ENCODE results near the gene SPIRE2.
A peak's percentile ranks its signal among the peaks of the same experiment; 100 is the strongest.

Gene SPIRE2

DNA sequence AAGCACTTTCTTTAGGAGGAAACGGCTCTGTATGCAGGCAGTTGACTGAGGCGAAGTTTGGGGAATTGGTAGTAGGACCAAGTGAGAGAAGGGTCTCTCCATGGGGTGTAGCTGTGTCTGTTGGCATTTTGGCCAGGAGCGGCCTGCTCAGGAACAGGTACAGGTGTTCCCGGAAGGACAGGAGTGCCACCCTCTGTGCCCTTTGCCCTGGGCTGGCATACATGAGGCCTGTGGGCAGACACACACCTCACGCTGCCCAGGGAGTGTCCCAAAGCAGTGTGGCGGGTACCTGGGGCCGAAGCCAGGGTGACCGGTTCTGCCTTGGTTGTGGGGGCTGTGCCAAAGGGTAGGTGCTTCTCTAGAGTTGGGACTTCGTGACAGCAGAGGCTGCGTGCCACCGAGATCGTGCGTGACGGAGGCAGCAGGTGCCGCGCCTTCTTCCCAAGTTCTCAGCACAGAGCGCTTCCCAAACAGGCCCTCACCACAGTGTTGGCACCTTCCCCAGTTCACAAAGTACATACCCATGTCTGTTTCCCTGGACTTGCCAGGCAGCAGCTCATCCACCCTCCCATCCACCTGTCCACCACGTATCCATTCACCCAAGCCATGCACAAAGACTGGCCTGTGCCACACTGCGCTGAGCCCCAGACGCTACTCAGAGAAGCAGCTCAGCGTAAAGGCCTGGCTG is 25.2 kb downstream of the SPIRE2 start:
- Histone ChIP-seq H3K4me3 (ENCODE audit: insufficient read depth, low read depth, low read length, poor library complexity, severe bottlenecking) (no peak overlapping the region), H3K4me1 (ENCODE audit: control insufficient read depth, insufficient read depth, low read length, poor library complexity, severe bottlenecking) (no peaks in the 10 kb centered on the region), H3K9me3 (ENCODE audit: control insufficient read depth, low read length) (no peaks in the 10 kb centered on the region), H3K27ac (ENCODE audit: insufficient read depth, low read length, poor library complexity, severe bottlenecking) (no peak overlapping the region), H3K36me3 (ENCODE audit: control insufficient read depth, insufficient read depth, low read length) (no peaks in the 10 kb centered on the region), H3K27me3 (replicated peaks; ENCODE audit: control insufficient read depth, insufficient read depth, low read length, poor library complexity, severe bottlenecking) (no peaks in the 10 kb centered on the region)
- no peak for DNase-seq

DNA sequence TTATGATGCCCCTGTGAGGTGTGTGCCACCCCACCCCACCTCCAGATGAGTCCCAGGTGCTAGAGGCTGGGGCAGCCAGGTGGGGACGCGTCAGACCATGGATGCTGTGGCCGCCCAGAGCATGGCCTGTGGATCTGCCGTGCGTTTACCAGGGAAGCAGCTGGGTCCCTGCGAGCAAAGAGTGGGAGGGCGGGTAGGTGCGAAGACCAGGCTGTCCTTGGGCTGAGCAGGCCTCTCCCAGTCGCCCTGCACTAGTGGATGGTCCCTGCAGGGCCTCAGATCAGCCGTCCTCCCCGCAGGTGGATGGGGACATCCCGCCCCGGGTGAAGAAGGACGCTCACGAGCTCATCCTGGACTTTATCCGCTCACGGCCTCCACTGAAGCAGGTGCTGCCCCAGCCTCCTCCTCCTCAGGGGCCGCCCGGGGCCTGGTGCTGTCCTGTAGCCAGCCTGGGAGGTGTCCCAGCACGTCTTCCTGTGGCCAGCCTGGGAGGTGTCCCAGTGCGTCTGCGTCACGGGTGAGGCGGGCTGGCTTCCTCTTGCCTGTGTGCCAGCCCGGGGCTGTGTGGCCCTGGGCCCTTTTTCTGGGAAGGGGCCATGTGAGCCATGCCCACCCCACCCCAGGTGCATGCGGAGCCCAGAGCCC is 27.1 kb downstream of the SPIRE2 start:
- Histone ChIP-seq H3K36me3 (ENCODE audit: control insufficient read depth, insufficient read depth, low read length) (no peaks in the 10 kb centered on the region), H3K27me3 (replicated peaks; ENCODE audit: control insufficient read depth, insufficient read depth, low read length, poor library complexity, severe bottlenecking) (no peaks in the 10 kb centered on the region), H3K9me3 (ENCODE audit: control insufficient read depth, low read length) (no peaks in the 10 kb centered on the region), H3K4me1 (ENCODE audit: control insufficient read depth, insufficient read depth, low read length, poor library complexity, severe bottlenecking) (no peaks in the 10 kb centered on the region), H3K4me3 (ENCODE audit: insufficient read depth, low read depth, low read length, poor library complexity, severe bottlenecking) (no peak overlapping the region), H3K27ac (ENCODE audit: insufficient read depth, low read length, poor library complexity, severe bottlenecking) (no peak overlapping the region)
- DNase-seq = no peak

DNA sequence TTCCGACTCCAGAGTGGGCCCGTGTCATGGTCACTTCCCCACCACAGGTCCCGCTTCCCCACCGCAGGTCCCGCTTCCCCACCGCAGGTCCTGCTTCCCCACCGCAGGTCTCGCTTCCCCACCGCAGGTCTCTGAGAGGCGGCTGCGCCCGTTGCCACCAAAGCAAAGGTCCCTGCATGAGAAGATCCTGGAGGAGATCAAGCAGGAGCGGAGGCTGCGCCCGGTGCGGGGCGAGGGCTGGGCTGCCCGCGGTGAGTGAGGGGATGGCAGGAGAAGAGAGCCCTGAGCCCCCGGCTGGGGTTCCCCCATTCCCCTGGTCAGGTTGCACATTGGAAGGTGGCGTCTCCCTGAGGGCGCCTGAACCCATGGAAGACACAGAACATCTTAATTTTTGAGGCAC is 27.7 kb downstream of the SPIRE2 start:
- no peak for DNase-seq
- Histone ChIP-seq H3K4me3 (ENCODE audit: insufficient read depth, low read depth, low read length, poor library complexity, severe bottlenecking) (no peak overlapping the region), H3K9me3 (ENCODE audit: control insufficient read depth, low read length) (no peaks in the 10 kb centered on the region), H3K36me3 (ENCODE audit: control insufficient read depth, insufficient read depth, low read length) (no peaks in the 10 kb centered on the region), H3K4me1 (ENCODE audit: control insufficient read depth, insufficient read depth, low read length, poor library complexity, severe bottlenecking) (peaks cover 5% of the 10 kb centered on the region), H3K27me3 (replicated peaks; ENCODE audit: control insufficient read depth, insufficient read depth, low read length, poor library complexity, severe bottlenecking) (no peaks in the 10 kb centered on the region), H3K27ac (ENCODE audit: insufficient read depth, low read length, poor library complexity, severe bottlenecking) (no peak overlapping the region)

DNA sequence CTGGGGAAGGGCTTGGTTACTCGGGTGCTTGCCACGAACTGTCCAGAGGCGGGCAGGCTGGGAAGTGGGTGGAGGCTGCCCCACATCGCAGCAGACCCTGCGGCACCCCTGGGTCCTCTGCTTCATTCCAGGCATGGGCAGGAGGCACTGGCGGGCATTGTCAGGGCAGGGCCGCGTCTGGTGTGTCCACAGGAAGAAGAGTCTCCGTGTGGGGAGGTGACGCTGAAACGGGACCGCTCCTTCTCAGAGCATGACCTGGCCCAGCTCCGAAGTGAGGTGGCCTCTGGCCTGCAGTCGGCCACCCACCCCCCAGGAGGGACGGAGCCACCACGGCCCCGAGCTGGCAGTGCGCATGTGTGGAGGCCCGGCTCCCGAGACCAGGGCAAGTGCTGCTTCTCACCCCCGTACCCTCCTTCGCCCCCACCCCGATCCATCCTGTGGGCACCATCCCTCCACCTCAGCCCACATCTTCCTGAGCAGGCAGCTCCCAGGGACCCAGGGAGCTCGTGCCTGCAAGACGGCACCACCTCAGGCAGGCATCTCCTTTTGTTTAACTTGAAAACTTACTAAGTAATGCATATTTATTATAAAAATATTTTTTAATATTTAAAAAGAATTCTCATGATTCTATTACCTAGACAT is 30.8 kb downstream of the SPIRE2 start:
- peaks cover 21% of the 10 kb centered on the region for H3K4me1 ChIP-seq (ENCODE audit: control insufficient read depth, insufficient read depth, low read length, poor library complexity, severe bottlenecking)
- no peaks in the 10 kb centered on the region for H3K27me3 ChIP-seq (replicated peaks; ENCODE audit: control insufficient read depth, insufficient read depth, low read length, poor library complexity, severe bottlenecking)
- no peaks in the 10 kb centered on the region for H3K36me3 ChIP-seq (ENCODE audit: control insufficient read depth, insufficient read depth, low read length)
- H3K27ac ChIP-seq (ENCODE audit: insufficient read depth, low read length, poor library complexity, severe bottlenecking) = no peak overlapping the region
- no peaks in the 10 kb centered on the region for H3K9me3 ChIP-seq (ENCODE audit: control insufficient read depth, low read length)
- no peak overlapping the region for H3K4me3 ChIP-seq (ENCODE audit: insufficient read depth, low read depth, low read length, poor library complexity, severe bottlenecking)
- DNase-seq = no peak

DNA sequence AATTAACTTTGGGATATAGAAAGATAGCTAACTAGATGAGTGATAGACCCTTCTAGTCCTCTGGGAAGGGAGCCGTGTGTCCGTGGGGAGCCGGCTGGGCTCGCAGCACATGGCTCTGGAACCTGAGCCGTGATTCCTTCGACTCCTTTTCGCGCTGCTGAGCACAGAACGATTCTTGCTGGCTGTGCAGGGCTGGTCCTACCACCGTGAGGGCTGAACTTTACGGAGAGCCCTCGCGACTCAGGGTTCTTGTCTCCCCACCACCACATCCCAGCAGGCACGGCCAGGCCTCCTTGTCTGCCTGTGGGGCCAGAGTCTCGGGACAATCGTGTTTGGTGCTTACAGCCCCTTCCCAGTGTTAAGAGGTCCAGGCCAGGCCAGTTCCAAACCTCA is 31.3 kb downstream of the SPIRE2 start:
- no peaks in the 10 kb centered on the region for H3K9me3 ChIP-seq (ENCODE audit: control insufficient read depth, low read length)
- peaks cover 27% of the 10 kb centered on the region for H3K4me1 ChIP-seq (ENCODE audit: control insufficient read depth, insufficient read depth, low read length, poor library complexity, severe bottlenecking)
- no peak overlapping the region for H3K27ac ChIP-seq (ENCODE audit: insufficient read depth, low read length, poor library complexity, severe bottlenecking)
- no peaks in the 10 kb centered on the region for H3K36me3 ChIP-seq (ENCODE audit: control insufficient read depth, insufficient read depth, low read length)
- no peak overlapping the region for H3K4me3 ChIP-seq (ENCODE audit: insufficient read depth, low read depth, low read length, poor library complexity, severe bottlenecking)
- H3K27me3 ChIP-seq (replicated peaks; ENCODE audit: control insufficient read depth, insufficient read depth, low read length, poor library complexity, severe bottlenecking) = no peaks in the 10 kb centered on the region
- DNase-seq = no peak

DNA sequence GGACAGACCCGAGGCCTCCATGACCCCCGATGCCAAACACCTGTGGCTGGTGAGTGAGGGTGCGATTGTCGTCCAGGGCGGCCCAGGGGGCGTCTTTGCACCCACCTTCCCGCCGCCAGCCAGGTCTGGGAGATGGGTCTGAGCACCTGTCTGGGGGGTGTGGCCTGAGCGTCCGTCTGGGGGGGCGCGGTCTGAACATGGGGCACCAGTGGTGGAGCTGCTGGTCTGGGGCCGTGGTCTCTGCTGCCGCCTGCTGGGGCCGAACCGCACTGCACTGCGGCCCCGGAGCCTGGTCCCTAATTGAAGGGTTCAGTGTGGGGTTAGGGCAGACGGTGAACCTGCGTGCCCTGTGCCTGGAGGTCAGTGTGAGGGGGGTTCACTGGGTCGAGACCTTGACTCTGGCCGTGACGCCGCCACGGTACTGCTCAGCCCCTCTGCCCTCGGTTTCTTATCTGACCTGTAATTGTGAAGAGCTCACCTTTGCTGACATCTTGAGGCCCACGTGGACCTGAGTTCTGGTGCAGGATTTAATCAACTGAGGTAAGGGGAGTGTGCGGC is 32.6 kb downstream of the SPIRE2 start:
- Histone ChIP-seq H3K4me1 (ENCODE audit: control insufficient read depth, insufficient read depth, low read length, poor library complexity, severe bottlenecking) (peaks cover 27% of the 10 kb centered on the region), H3K9me3 (ENCODE audit: control insufficient read depth, low read length) (no peaks in the 10 kb centered on the region), H3K27ac (ENCODE audit: insufficient read depth, low read length, poor library complexity, severe bottlenecking) (no peak overlapping the region), H3K27me3 (replicated peaks; ENCODE audit: control insufficient read depth, insufficient read depth, low read length, poor library complexity, severe bottlenecking) (no peaks in the 10 kb centered on the region), H3K36me3 (ENCODE audit: control insufficient read depth, insufficient read depth, low read length) (no peaks in the 10 kb centered on the region), H3K4me3 (ENCODE audit: insufficient read depth, low read depth, low read length, poor library complexity, severe bottlenecking) (no peak overlapping the region)
- peak; percentile 61 to 70 (median 63) for DNase-seq

DNA sequence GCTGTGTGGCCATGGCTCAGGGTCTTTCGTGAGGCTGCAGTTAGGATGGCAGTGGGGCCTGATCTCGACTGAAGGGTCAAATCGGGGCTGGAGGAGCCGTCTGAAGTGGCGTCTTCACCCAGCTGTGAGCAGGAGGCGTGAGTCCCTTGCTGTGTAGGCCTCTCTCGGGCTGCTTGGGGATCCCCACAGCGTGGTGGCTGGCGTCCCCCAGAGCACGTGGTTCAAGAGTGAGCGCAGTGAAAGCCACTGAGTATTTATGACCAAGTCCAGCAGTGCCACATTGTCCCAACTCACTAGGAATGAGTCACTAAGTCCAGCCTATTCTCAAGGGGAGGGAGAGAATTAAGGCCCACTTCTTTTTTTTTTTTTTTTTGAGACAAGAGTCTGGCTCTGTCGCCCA is 33.4 kb downstream of the SPIRE2 start:
- H3K4me3 ChIP-seq (ENCODE audit: insufficient read depth, low read depth, low read length, poor library complexity, severe bottlenecking) = no peak overlapping the region
- DNase-seq = no peak
- H3K9me3 ChIP-seq (ENCODE audit: control insufficient read depth, low read length) = no peaks in the 10 kb centered on the region
- H3K27ac ChIP-seq (ENCODE audit: insufficient read depth, low read length, poor library complexity, severe bottlenecking) = no peak overlapping the region
- peaks cover 27% of the 10 kb centered on the region for H3K4me1 ChIP-seq (ENCODE audit: control insufficient read depth, insufficient read depth, low read length, poor library complexity, severe bottlenecking)
- no peaks in the 10 kb centered on the region for H3K36me3 ChIP-seq (ENCODE audit: control insufficient read depth, insufficient read depth, low read length)
- H3K27me3 ChIP-seq (replicated peaks; ENCODE audit: control insufficient read depth, insufficient read depth, low read length, poor library complexity, severe bottlenecking) = no peaks in the 10 kb centered on the region

DNA sequence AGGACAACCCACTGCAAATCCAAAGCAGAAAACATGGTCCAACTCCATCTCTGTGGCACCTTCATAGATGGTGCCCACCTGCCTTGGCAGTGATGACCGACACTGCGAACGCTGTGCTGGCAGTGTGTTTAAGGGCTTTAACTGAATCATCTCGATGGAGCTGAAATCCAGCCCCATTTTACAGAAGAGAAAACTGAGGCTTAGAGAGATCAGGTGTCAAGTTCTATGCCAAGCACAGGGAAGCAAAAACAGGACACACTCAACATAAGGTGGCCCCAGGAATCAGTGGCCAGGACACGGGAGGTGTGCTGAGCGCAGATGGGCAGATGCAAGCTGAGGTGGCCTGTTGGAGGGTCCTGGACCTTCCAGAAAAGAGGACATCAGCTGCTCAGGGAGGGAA is 34.5 kb downstream of the SPIRE2 start:
- Histone ChIP-seq H3K27ac (ENCODE audit: insufficient read depth, low read length, poor library complexity, severe bottlenecking) (peak overlapping the region; percentile 60), H3K4me3 (ENCODE audit: insufficient read depth, low read depth, low read length, poor library complexity, severe bottlenecking) (no peak overlapping the region), H3K36me3 (ENCODE audit: control insufficient read depth, insufficient read depth, low read length) (no peaks in the 10 kb centered on the region), H3K9me3 (ENCODE audit: control insufficient read depth, low read length) (no peaks in the 10 kb centered on the region), H3K27me3 (replicated peaks; ENCODE audit: control insufficient read depth, insufficient read depth, low read length, poor library complexity, severe bottlenecking) (no peaks in the 10 kb centered on the region), H3K4me1 (ENCODE audit: control insufficient read depth, insufficient read depth, low read length, poor library complexity, severe bottlenecking) (peaks cover 27% of the 10 kb centered on the region)
- no peak for DNase-seq

DNA sequence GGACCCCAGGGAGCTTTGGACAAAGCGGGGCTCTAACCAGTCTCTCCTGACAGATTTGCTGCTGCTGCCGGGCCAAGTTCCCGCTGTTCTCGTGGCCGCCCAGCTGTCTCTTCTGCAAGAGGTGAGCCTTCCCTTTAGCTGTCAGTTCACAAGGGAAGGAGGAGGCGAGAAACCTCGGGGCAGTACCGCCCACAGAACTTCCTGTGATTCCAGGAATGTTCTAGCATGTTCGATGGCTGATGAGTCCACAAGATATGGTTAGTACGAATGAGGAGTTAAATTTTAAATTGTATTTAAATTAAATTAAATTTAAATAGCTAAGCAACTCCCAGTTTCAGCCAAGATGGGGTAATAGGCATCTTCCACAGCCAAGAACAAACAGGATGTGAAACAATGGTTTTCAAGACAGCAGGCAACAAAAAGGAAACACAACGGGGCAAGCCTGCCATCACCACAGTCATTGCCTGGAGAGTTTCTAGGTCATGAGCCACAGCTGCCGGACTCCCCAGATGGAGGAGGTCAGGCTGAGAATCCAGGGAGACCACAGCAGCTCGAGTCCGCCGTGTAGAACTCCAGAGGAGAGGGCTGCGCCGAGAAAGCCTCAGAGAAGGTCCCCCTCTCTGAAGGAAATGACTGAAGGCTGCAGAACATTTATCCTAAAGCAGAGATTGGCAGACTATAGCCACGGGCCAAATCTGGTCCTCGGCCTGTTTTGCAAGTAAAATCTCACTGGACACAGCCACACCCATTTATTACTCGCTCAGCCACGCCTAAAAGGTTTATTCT is 35.7 kb downstream of the SPIRE2 start:
- DNase-seq = peak; percentile 7 to 24 (median 21)
- H3K4me1 ChIP-seq (ENCODE audit: control insufficient read depth, insufficient read depth, low read length, poor library complexity, severe bottlenecking) = peaks cover 27% of the 10 kb centered on the region
- H3K4me3 ChIP-seq (ENCODE audit: insufficient read depth, low read depth, low read length, poor library complexity, severe bottlenecking) = peak overlapping the region; percentile 31
- H3K27me3 ChIP-seq (replicated peaks; ENCODE audit: control insufficient read depth, insufficient read depth, low read length, poor library complexity, severe bottlenecking) = no peaks in the 10 kb centered on the region
- peak overlapping the region; percentile 60 for H3K27ac ChIP-seq (ENCODE audit: insufficient read depth, low read length, poor library complexity, severe bottlenecking)
- no peaks in the 10 kb centered on the region for H3K36me3 ChIP-seq (ENCODE audit: control insufficient read depth, insufficient read depth, low read length)
- H3K9me3 ChIP-seq (ENCODE audit: control insufficient read depth, low read length) = no peaks in the 10 kb centered on the region
